ENCODE measurements around the gene ZNF467.

Gene ZNF467

DNA sequence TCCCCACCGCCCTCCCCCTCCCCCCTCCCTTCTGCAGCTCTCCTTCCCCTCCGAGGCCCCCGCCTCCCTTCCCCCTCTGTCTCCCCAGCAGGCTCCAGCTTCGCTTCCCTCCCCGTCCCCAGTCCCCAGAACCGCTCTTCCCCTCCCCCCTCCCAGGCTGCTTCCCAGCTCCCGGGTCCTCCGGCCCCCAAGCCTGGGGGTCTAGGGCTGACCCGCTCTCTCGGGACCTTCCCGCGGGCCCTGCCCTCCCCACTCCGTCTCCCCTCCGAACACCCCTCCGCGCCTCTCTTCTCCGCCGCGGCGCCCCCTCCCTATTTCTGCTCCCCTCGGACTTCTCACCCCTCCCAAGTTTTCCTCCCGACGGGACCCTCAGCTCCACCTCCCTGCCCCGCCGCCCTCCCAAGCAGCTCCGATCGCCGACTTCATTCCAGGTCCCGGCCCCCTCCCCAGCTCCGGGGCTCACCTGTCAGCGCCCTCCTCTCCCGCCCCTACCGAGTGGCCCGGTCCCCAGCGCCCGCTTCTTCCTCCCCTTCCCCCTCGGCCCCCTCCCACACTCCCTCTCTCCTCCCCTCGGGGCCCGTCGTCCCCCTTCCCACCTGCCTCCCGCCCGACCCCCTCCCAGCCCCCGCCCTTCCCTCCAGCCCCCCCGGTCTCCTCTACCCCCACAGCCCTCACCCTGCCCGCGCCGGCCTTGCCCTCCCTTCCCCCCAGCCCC is 990 bp downstream of the ZNF467 start:
- DNase-seq (ENCODE audit: low read depth in 2 of 2), result no peak

DNA sequence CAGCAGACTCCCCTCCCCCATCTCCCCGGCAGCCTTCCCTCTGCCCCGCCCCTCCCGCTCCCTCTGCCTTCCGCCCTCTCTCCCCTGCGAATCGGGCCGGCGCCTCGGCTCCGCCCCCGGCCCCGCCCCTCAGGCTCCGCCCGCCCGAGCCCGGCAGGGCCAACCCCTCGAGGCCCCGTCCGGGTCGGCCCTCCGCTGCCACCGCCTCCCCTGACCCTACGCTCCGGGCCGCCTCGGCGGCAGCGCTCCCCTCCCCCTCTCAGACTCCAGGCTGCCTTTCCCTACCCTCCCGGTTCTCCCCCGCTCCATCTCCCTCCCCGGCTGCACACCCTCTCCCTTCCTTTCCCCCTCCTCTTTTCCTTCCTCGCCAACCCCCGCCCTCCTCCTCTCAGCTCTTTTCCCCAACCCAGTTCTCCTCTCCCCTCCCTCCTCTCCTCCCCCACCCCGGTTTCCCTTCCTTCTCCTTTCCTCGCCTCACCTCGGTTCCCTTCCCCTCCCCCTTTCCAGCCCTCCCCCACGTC is 1.6 kb downstream of the ZNF467 start:
- peak; percentile 66 to 68 for DNase-seq (ENCODE audit: low read depth in 2 of 2)

DNA sequence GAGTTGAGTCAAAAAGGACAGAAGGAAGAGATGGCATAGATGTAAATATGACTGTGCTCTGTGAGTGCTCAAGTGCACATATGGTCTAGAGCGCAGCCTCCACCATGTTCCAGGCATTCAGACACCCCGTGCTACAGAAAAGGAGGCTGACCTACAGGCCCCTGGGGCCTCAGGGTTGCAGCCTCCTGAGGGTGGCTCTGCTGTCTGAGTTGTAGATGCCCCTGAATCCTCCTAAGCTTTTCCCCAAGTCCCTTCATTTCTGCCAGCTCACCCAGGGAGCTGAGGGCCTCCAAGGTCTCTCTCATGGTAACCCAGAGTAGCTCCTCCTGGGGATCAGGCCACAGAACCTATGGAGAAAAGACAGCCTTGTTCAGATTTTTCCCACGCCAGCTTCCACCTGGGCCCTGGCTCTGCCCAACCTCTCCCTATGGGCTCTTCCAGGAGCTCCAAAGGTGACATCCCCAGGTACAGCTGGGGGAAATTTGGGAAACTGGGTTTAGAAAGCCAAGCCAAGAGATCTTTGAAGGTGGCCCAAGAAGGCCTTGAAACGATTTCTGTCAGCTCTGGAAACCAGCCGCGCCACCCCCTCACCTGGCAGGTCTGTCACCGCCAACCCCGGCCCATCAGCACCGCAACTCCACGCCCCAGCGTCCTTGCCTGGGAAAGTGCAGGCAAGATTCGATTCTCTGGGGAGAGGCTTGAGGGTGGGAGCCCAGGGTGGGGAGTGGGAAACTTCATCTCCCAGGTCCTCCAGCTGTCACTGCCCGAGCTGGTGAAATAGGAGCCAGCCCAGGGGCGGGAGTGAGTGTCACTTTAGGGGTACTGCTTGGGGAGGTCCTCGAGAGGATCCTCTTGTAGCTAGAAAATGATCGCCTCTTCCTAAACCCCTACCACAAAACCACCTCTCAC is 2.4 kb downstream of the ZNF467 start:
- DNase-seq (ENCODE audit: low read depth in 2 of 2), result no peak

DNA sequence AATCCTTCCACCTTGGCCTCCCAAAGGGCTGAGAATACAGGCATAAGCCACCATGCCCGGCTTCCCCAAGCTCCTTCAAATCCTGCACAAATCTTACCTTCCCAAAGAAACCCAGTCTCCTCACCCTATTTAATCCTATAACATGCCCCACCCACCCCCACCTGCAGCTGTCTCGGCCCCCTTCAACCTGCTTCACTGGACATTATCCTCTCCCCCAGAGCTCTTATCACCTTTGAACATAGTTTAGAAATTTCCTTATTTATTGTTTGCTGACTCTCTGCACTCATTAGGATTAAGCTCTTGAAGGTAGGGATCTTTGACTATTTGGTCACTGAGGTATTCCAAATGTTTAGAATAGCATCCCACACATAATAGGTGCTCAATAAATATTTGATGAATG is 3.5 kb downstream of the ZNF467 start:
- no peak for DNase-seq (ENCODE audit: low read depth in 2 of 2)

DNA sequence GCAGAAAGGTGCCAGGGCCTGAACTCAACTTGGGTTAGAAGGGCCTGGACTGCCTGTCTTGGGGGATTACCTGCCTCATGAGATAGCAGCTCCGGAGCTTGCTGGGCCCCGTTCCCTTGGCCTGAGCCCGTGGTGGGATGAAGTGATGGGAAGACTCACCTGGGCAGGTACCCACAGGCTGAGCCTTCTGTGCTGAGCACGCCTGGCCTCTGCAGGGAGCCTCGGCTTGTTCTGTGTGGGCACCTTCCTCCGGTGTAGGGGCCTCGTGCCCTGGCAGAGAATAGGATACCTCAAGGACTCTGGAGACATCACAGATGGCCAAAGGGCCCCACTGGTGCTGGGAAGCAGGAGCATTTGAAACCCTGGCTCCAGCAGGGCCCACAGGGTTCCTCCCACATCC is 4.5 kb downstream of the ZNF467 start:
- DNase-seq (ENCODE audit: low read depth in 2 of 2), result no peak

DNA sequence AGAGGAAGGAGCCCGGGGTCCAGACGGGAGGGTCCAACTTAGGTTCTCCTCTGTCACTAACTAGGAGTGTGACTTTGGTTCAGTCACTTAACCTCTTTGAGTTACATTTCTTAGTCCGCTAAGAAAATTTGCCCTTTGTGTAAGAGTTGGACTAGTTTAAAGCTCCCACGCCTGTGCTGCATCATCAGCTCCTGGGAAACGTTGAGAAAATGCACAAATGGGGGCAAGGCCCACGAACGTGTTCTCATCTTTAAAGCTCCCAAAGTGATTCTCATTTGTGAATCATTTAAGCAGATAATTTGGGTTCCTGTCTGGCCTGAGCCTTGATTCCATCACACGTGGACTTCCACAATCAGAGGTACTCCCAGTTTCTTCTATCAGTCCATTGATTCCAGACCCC is 6.3 kb downstream of the ZNF467 start:
- DNase-seq (ENCODE audit: low read depth in 2 of 2), result no peak

DNA sequence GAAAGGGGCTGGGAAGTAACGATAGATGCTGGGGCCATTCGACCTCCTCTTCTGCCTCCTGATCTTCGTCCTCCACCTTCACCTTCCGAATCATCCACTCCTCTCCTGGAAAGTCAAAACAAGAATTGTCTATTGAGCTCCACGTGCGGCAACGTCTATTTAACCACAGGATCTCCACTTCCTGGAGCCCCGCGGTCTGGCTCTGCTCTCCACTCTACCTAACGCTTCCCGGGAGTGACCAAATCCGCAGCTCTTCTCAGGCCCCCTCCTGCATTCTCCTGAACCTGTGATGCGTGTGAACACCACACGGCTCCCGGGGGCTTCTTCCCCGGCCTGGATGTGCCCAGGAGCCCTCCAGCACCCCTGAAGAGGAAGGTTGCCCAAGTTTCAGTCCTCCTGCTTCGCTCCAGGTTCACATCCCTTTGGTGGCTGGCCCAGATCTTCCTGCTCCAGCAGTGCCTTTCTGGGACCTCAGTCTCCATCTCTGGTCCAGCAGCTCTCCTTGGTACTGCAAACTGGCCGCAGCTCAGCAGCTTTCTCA is 7.2 kb downstream of the ZNF467 start:
- DNase-seq (ENCODE audit: low read depth in 2 of 2), result no peak

DNA sequence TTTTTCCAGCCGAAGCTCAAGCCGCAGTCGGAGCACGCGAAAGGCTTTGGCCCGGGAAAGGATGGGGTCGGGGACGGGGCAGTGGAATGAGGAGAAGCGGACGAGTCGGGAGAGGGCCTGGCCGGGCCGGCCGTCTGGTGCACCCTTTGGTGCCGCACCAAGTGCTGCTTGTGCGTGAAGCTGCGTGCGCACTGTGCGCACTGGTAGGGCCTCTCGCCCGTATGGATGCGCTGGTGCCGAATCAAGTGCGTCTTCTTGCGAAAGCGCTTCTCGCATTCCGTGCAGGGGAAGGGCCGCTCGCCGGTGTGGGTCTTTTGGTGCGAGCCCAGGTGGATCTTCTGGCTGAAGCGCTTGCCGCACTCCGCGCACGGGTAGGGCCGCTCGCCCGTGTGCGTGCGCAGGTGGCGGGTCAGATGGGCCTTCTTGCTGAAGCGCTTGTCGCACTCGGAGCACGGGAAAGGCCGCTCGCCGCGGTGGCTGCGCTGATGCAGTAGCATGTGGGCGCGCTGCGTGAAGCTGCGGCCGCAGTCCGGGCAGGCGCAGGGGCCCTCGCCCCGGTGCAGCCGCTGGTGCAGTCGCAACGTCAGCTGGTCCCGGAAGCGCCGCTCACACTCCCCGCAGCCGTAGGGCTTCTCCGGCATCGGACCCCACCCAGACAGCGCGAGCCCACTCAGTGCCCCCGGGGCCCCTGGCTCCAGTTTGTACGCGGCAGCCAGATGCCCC is 7.8 kb downstream of the ZNF467 start:
- no peak for DNase-seq (ENCODE audit: low read depth in 2 of 2)

DNA sequence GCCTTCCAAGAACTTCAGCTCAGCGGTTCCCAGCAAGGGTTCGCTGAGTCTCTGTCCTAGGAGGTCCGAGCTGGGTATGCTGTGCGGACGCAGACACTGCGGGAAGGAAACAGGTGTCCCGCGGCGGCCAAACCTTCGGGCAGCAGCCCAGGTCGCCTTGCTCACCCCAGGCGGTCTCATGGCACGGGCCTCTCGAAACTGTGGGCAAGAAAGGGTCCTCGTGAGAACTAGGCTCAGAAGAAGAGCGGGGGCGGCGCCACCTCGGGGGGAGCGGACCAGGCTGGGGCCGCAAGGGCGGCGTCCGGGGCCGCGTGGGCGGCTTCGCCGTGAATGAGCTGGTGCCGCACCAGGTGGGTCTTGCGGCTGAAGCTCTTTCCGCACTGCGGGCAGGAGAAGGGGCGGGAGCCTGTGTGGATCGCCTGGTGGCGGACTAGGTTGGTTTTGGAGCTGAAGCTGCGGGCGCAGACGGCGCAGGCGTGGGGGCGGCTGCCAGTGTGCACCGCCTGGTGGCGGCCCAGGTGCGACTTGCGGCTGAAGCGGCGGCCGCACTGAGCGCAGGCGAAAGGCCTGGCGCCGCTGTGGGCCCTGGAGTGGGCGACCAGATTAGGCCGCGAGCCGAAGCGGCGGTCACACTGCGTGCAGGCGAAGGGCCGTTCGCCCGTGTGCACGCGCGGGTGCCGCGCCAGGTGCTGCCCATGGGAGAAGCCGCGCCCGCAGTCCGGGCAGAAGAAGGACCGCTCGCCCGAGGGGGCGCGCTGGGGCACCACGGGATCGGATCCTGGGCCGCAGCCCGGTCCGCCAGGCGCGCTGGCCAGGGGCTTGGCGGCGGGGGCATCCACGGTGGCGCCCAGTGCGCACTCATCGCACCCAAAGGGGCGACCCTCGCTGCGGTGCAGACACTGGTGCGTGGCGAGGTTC is 8.6 kb downstream of the ZNF467 start:
- no peak for DNase-seq (ENCODE audit: low read depth in 2 of 2)

DNA sequence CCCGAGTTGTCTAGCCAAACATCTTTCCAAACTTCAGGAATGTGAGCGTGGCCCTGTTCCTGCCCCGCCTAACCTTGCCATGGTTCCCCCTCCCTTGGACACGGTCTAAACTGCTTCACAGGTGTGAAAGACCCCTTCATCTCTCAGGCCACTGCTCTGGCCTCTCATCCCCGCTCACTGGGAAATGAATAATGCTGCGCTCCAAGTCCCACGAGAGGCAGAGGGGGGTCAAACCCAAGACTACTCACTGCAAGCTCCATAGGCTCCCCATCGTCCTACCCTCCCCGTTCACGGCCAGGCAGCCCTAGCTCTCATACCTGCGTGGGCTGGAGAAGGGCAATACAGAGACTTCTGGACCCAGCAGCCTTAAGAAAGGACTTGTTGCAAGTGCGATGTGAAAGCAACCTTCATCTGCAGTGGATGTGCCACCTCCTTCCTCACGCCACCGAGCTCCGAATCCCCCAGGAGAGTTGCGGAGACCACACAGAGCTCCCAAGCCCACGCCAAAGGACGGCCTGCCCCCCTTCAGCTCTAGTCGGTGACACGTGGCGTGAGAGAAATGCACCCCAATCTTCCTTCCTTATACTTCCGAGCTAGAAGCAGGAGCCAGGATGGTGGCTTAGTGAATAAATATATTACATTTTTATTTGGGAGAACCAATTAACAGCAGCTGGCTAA is 9.7 kb downstream of the ZNF467 start:
- DNase-seq (ENCODE audit: low read depth in 2 of 2), result no peak

DNA sequence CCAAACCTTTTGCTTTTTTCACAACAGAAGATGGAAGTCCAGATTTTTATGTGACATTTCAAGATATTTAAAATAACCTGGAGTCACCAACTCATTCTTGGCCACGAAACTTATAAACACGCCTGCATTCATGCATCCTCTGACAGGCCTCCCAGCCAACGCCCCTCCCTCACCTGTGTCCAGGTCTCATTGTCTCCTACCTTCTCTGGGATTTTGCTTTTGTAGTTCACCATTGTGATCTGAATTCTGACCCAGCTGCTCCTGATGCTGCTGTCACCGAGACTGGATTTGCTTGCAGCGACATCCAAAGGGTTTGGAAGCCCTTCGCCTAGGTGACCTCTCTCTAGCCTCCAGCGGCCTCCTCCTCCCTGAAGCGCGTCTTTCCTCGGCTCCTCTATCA is 10.8 kb downstream of the ZNF467 start:
- no peak for DNase-seq (ENCODE audit: low read depth in 2 of 2)

DNA sequence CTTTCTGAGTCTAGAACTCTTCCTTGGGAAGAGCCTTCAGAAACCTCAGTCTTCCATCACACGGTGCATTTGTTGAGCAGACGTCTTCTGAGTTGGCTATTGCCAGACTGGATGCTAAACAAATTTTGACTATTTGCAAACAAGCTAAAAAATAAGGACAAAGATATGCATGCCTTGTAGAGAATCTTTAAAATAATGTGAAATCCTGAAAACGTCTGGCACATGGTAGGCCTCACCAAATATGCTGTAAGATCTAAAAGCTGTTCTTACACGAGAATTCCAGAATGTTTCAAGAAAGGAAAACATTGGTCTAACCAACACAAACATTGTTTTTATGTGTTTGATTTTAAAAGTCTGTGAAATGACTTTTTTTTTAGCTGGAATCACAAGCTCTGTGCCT is 11.3 kb downstream of the ZNF467 start:
- no peak for DNase-seq (ENCODE audit: low read depth in 2 of 2)

DNA sequence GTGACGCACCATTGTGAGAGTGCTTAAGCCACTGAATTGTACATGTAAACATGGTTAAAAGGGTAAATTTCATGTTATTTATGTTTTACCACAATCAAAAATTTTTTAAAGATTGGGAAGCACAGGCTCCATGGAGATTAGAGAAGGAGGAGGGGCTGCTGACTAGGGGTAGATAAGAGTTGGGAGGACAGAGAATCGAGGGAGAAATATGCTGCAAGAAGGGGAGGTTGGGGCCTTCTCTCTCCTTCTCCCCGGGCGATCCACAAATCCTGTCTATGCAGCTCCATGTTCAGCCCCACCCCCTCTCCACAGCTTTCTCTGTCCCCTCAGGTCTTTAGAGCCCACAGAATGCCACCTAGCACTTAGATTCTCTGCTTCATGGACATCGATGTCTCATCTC is 12.1 kb downstream of the ZNF467 start:
- DNase-seq (ENCODE audit: low read depth in 2 of 2), result no peak

DNA sequence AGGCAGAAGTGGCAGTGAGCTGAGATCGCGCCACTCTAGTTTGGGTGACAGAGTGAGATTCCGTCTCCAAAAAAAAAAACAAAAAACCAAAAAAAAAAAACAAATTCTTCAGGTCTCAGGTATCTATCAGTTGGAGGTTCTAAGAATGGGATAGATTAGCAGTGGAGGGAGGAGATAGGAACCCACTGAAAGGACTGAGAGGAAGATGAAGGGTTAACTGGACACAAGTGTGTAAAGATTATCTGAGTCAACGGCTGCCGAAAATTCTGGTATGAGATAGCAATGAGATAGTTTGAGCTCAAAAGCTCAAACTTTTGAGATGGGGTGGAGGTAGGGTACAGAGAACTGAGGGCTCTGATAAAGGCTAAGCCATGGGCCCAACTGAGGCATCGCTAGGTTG is 12.8 kb downstream of the ZNF467 start:
- DNase-seq (ENCODE audit: low read depth in 2 of 2), result no peak

DNA sequence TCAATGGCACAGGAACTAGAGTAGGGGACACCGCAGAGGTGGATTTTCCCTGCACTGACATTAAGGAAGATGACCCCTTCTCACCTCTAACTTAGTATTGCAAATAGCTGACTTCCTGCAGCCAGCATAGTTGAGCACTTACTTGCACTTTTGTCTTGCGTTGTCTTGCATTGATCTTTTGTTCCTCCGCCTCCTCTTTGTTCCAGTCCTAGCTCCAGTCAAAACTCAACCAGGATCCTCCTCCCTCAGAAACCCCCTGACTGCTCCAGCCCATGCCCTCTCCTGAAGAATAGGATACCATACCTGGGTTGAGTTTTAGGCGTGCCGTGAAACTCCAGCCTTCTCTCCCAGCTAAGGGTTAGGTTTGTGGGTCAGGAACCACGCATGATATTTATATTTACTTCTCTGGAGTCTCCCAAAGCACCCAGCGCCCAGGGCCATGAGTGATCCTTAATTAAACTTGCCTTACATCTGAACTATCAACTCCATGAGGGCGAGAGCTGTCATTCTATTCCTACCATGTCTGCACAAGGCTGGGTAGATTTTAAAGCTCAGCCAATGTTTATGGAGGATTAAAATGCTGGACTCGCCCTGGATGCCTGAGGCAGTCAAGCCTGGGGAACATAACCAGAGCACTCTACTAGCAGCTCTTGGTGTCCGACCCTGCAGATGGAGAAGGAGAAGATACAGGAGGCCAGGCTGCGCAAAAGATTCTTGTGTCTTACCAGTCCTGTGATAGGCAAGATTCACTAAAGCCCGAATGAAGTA is 14.1 kb downstream of the ZNF467 start:
- no peak for DNase-seq (ENCODE audit: low read depth in 2 of 2)

DNA sequence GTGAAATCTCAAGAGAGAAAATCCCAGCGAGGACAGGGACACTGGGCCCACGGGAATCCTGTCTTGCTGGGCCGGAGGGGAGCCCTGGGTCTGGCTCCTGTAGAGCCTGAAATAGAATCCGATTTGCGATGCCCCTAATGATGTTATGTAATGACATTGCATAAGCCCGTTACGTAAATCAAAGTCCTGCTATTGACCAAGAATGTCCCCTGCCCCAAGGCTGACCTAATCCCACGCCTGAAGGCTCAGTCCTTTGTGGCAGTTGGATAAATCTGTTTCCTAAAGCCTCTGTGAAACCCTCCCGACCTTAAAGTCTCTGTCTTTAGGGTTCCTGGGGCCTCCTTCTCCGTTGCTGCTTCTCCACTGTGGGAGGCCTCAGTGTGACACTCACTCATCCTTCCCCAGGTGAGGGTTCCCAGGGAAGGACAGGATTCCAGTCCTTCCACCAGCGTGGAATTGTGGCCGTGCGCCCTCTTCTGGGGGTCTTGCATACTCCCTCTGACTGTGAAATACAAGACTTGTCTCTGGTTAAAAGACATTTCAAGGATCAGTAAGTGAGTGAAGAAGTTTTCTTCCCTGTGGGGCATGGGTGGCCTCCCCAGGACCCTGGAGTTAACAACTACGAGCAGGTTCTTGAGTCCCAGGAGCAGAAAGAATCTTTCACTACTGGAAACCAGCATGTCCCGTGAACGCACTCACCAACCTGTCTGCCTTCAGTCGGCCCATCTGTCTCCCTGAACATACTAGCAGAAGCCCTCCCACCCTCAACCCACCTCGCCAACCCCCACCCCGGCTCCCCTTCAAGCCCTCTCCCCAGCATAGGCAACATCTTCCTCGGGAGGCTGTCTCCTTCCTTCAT is 19.8 kb downstream of the ZNF467 start:
- DNase-seq (ENCODE audit: low read depth in 2 of 2), result no peak

DNA sequence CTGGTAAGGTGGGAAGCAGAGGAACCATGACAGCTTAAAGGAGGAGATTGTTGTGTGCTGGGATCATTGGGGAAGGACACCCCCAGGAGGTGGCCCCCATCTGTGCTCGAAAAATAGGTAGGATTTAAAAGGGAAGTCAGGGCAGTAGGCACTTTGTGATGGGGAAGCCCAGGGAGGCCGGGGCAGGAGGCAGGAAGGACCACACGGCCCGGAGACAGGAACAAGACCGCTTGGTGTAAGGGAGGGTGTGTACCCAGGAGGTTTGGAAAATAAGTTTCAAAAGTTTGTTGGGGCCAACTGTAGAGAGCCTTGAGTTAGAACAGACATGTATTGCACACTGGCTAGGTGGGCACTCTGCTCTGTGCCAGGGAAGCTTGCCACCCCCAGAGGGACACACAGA is 20.7 kb downstream of the ZNF467 start:
- no peak for DNase-seq (ENCODE audit: low read depth in 2 of 2)

DNA sequence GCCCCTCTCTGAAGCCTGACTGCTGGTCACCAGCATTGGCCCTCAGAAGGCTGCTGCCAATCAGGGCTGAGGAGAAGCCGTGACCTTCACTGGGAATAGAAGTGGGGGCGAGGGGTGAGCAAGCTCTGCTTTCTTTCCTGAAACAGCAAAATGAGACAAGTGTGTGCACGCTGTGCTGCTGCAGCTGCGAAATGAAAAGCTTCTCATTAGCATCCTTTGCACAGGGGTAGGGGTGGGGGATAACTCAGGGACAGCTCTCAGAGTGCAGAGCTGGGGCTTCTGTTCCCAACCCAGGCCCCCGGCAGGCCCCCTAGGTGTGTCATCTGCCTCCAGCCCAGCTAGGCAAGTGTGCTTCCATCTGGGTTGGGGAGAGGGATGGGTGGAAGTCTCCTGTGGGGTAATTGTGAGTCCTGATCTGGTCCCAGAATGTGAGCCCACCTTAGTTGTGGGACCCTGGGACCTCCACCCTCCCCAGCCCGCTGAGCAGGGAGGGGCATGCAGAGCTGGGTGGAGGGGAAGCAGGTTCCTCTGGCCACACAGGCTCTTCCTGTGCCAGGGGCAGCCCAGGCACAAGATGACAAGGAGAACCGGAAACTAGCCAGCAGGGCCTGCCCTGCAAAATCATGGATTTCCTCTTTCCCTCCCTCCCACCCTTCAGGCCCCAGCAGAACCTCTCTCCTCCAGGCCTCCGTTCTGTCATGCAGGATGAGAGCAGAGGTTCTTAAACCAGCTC is 22.2 kb downstream of the ZNF467 start:
- no peak for DNase-seq (ENCODE audit: low read depth in 2 of 2)

All from activated CD8-positive, alpha-beta memory T cell treated with anti-CD3 and anti-CD28 coated beads for 4 hours (primary cell).